GM19372 (cell line): ENCODE results near the gene FXYD1.
"Not testable (repeated sequence)": the region's sequence is repeated elsewhere in the genome, so short reads cannot be mapped to it uniquely, and the experiment has no call there.

Source experiments
- ATAC-seq: cut with Tn5 transposase; IDR thresholded peaks from one replicate; pipeline ENCODE4 v1.9.1; 2021; ENCODE audit warnings: mild to moderate bottlenecking, low read depth, moderate library complexity; ENCODE audit not compliant: unreplicated experiment

FXYD1 gene

DNA sequence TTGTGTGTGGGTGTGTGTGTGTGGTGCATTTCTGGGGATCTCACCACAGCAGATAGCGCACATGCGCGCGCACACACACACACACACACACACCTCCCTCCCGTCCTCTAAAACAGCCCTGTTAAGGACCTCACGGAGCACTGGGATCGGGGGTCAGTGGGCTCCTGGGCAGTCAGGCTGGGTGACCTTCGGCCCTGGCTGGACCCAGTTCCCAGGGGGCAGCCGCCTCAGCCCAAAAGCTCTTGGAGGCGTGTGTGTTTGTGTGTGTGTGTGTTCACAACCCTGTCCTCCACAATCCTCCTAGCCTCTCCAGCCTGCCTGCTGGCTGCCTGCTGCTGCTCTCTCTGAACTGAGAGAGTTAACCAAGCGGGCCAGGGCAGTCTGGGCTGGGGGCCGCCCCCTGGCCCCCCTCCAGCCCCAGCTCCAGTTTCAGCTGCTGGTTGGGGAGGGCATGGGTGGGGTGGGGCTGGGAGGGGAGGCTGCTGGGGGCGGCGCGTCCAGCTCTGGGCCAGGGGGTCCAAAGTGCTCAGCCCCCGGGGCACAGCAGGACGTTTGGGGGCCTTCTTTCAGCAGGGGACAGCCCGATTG, at the start of gene FXYD1:
FXYD1 (plus strand) TSS at position 520 of the 588 bp plus-strand sequence. CDS start 1,256 bp downstream, outside the sequence.
- ATAC-seq = no peak

GRCh38 chr19:35089554-35089953, 49.1 kb upstream of the FXYD1 start:
- ATAC-seq = no peak

DNA sequence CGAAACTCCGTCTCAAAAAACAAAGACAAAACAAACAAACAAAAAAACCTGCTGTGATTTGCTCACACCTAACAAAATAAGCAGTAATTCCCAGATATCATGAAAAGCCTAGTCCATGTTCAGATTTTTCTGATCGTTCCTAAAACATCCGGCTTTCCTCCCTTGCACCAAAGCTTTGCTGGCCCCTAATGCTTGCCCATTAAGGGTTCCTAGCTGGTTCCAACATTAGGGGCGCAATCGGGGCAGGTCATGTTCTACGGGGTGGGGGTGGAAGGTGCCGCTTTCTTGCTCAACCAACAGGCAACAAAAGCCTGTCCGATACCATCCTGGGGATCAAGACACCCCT, 48.5 kb upstream of the FXYD1 start:
- no peak for ATAC-seq

- ATAC-seq = no peak
Observed at GRCh38 chr19:35090506-35091214, 48.0 kb upstream of the FXYD1 start.

GRCh38 chr19:35093430-35093829, 45.2 kb upstream of the FXYD1 start:
- ATAC-seq = no peak

DNA sequence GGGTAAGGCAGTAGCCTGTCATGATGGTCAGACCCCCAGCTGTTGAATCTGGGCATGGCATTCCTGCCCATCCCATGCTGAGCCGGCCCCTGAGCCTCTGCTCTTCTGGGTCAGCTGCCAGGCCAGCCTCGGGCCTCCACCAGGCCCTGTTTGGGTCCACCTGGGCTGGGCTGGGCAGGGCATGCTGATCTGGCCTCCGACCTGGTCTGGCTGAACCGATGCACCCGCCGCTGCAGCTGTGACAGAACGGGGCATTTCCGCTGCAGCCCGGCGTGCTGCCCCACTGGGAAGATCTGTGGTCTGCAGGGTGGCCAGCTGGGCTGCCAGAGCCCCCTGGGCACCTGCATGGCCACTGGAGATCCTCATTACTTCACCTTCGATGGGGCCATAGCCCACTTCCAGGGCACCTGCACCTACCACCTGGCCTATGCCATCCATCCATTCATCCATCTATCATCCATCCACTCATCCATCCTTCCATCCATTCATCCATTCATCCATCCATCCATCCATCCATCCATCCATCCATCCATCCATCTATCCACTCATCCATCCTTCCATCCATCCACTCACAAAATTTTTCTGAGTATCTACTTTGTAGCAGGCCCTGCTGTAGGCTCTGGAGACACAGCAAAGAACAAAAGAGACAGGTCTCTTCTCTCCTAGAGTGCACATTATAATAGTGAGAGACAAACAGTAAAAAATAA, 44.5 kb upstream of the FXYD1 start:
- ATAC-seq = no peak

- ATAC-seq = no peak
Observed at GRCh38 chr19:35094656-35095055, 44.0 kb upstream of the FXYD1 start.

- no peak for ATAC-seq
Observed at GRCh38 chr19:35095667-35096368, 42.8 kb upstream of the FXYD1 start.

DNA sequence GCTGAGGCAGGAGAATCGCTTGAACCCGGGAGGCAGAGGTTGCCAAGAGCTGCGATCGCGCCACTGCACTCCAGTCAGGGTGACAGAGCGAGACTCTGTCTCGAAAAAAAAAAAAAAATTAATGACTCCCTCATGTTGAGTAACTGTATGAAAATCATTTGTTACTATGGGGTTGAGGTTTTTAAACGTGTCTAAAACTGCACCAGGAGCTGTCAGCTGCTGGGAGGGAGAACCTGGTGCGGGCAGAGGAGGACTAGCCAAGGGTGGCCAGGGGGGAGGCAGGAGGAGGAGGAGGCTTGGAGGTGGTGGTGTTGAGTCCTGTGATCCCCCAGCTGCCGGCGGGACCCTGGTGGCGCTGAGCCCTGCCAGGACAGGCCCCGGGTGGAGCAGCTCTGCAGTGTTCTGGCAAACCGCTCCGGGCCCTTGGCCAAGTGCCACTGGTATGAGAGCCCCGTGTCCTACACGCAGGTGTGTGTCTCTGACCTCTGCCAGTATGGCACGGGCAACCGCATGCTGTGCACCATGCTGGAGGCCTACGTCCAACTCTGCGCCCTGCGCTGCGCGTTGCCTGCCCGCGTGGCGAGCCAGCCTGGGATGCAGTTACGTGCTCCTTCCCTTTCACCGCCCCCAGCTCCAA, 40.1 kb upstream of the FXYD1 start:
- ATAC-seq = no peak

- no peak for ATAC-seq
Observed at GRCh38 chr19:35099155-35099896, 39.3 kb upstream of the FXYD1 start.

DNA sequence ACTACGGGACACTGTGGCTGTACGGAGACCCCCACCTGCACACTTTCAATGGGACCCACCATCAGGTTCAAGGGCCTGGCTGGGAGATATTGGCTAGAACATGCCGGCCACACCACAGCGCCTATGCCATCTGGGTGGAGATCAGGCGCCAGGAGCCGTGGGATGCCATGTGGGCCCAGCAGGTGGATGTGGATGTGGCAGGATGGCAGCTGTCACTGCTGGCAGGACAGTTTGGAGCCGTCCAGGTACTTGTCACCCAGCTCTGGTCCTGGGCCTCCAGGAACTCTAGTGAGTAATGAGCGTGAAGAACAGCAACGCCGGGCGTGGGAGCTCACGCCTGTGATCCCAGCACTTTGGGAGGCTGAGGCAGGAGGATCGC, 38.7 kb upstream of the FXYD1 start:
- no peak for ATAC-seq

DNA sequence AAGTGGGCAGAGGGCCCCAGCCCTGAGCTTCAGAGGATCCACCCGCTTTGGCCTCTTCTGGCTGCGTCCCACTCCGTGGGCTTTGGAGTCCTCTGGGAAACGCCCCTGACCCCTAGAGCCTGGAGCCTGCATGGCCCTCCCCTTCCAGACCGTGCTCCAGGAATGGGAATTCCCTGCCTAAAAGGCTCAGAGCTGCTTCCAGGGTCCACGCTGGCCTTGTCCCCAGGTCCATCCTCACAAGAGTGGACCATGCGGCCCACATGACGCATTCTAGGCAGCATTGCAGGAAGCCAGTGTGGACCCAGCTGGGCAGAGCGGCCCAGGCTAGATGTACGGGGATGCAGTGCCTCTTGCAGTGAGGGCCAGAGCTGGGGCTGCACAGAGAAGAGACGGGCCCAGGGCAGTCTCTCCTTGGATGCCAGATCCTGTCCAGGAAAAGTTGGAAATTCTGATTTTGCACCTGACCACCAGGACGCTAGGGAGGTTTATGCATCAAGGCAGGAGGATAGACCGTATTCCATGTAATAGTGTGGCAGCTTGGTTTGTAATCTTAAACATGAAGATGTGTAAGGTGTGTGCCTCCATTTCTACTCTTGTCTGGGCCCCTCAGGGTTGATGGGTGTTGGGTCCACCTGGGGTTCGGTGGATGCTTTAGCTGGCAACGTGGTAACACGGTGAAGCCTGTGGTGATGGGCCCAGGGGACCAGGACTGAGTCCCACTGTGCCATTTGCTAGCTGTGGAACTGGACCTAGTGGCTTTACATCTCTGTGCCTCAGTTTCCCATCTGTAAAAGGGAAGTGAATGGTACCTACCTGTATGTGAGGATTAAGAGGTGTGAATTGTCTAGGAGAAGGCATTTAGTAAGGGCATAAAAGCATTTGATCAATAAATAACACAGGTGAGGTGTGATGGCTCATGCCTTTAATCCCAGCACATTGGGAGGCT, 37.8 kb upstream of the FXYD1 start:
- ATAC-seq = no peak

- not testable (repeated sequence) for ATAC-seq
Observed at GRCh38 chr19:35101949-35102348, 36.7 kb upstream of the FXYD1 start.

GRCh38 chr19:35103614-35104013, 35.0 kb upstream of the FXYD1 start:
- ATAC-seq = not testable (repeated sequence)

DNA sequence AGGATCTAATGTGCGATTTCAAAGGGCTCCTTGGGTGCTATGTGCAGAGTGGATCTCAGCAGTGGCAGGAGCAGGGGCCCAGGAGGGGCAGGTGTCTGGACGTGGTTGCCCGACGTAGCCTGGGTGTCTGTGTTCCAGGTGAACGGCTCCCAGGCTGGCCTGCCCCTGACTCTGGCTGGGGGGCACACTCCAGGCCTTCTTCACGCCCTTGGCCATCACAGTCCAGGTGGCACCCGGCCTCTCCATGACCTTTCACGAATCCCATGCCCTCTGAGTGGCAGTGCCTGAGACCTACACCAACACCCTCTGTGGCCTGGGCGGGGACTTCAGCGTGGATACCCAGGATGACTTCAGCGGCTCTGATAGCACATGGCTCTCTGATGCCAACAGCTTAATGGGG, 34.3 kb upstream of the FXYD1 start:
- ATAC-seq = no peak

DNA sequence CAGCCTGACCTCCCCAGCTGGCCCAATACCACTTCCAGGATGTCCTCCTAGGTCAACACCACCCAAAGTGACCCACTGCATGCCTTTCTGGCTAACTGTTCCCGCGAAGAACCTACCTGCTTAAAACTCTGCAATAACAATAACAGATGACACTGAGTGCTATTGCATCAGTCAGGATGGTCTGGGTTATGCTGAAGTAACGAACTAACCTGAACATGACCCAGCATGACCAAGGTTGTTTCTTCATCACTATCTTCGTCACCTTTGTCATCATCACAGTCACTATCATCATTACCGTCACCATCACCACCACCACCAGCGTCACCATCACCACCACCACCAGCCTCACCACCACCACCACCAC, 33.6 kb upstream of the FXYD1 start:
- ATAC-seq = no peak

- no peak for ATAC-seq
Observed at GRCh38 chr19:35105411-35106290, 33.0 kb upstream of the FXYD1 start.

GRCh38 chr19:35106291-35106583, 32.4 kb upstream of the FXYD1 start:
- no peak for ATAC-seq
